Upper lobe of left lung (tissue), 6 donors: ENCODE measurements around the gene KIF26B. TPM values are rescaled to one million over a fixed set of nuclear protein-coding genes. Genes with fewer than 3 reads are reported as not detected.
"Not testable (repeated sequence)": the region's sequence is repeated elsewhere in the genome, so short reads cannot be mapped to it uniquely, and the experiment has no call there.

Experiments
- ATAC-seq, 2 donors: fragments of 200-7000 bp; cut with Tn5 transposase; one replicate each; pipeline ENCODE4 v1.9.1; 2022; ENCODE audit warnings: mild to moderate bottlenecking in 2 of 2, moderate library complexity in 2 of 2; ENCODE audit not compliant: low FRiP score in 2 of 2
- DNase-seq, 2 donors: peaks; one replicate each; pipeline ENCODE4 v3.0.0-alpha.2; 2019 to 2020
- H3K27ac ChIP-seq, 4 donors: fragments of 200-600 bp; sonication (generic); one replicate each; pipeline ENCODE4 v1.5.1; 2016 to 2019
- H3K27me3 ChIP-seq, 4 donors: fragments of 200-600 bp; sonication (generic); one replicate each; pipeline ENCODE4 v1.5.1; 2017 to 2019
- H3K36me3 ChIP-seq, 4 donors: fragments of 200-600 bp; sonication (generic); one replicate each; pipeline ENCODE4 v1.5.1; 2016 to 2019
- H3K4me1 ChIP-seq, 4 donors: fragments of 200-600 bp; sonication (generic); one replicate each; pipeline ENCODE4 v1.5.1; 2018 to 2019
- H3K4me3 ChIP-seq, 4 donors: fragments of 200-600 bp; sonication (generic); one replicate each; pipeline ENCODE4 v1.5.1; 2017 to 2019; ENCODE audit warnings: mild to moderate bottlenecking in 2 of 4, moderate library complexity in 1 of 4
- H3K9me3 ChIP-seq, 4 donors: fragments of 200-600 bp; sonication (generic); one replicate each; pipeline ENCODE4 v1.5.1; 2018 to 2019
- EP300 ChIP-seq, 4 donors: sonication (generic); formaldehyde crosslinking; IDR thresholded peaks; one replicate each; pipeline ENCODE4 v1.5.1; 2017; ENCODE audit warnings: antibody characterized with exemption in 4 of 4, control low read depth in 2 of 4
- POLR2A ChIP-seq, 4 donors: fragments of 450-650 bp; IDR thresholded peaks; one replicate each; pipeline ENCODE4 v1.5.1; 2016 to 2017; ENCODE audit warnings: antibody characterized with exemption in 4 of 4, mild to moderate bottlenecking in 2 of 4
- POLR2AphosphoS5 ChIP-seq, 2 donors: sonication (generic); formaldehyde crosslinking; IDR thresholded peaks; one replicate each; pipeline ENCODE4 v1.5.1; 2017; ENCODE audit warnings: antibody characterized with exemption in 2 of 2
- WGBS, 2 donors: methylation state at CpG; one replicate each; pipeline ENCODE4 v1.1.5; 2017 to 2018; 5-methylcytosine and 5-hydroxymethylcytosine counted together
- total RNA-seq, 6 donors: library from RNA; depleted of rRNA in 4 of 6; stranded (reverse); fragments of >200 nt in 4 of 6; gene quantifications; one replicate each; pipeline versions ENCODE4 v1.1.0 to v1.2.1, GENCODE V29; 2016 to 2021
- TF ChIP-seq, protein P1 (sequence below), 6 experiments: fragments of 450-650 bp in 4 of 6; fragments of 200-600 bp in 2 of 6; sonication (generic) in 2 of 6; IDR thresholded peaks; one replicate each; pipeline ENCODE4 v1.5.1; 2016 to 2019; ENCODE audit warnings: antibody characterized with exemption in 6 of 6
- donor health status: DM: no; HTN: no; CAD: no; lungs with moderate emphysema.
- donor health status: DM: no; HTN: yes; CAD: no; lungs with severe emphysema.

The KIF26B gene
- total RNA-seq, 6 donors from 2014 or later = 1.2 to 4.3 (median 2.1) TPM

DNA sequence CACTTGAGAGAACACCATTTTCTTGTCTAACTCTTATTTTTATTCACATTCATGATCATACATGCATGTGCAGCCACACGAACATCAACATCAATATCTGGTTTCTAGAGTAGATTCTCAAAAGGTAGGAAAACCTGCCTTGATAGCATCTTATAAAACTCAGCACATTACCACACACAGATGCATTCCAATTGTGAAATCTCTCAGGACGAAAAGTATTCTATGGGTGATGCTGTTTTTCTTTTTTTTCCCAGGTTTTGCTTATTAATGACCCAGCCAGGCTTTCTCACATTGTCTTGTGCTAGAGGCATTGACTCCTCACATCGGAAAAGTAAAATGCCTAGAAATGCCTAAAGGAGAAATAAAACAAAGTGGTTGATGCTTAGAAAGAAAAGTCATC lies 562.8 kb downstream of the KIF26B start:
- no peaks in the 10 kb centered on the region for H3K36me3 ChIP-seq
- TF ChIP-seq, protein P1, sequence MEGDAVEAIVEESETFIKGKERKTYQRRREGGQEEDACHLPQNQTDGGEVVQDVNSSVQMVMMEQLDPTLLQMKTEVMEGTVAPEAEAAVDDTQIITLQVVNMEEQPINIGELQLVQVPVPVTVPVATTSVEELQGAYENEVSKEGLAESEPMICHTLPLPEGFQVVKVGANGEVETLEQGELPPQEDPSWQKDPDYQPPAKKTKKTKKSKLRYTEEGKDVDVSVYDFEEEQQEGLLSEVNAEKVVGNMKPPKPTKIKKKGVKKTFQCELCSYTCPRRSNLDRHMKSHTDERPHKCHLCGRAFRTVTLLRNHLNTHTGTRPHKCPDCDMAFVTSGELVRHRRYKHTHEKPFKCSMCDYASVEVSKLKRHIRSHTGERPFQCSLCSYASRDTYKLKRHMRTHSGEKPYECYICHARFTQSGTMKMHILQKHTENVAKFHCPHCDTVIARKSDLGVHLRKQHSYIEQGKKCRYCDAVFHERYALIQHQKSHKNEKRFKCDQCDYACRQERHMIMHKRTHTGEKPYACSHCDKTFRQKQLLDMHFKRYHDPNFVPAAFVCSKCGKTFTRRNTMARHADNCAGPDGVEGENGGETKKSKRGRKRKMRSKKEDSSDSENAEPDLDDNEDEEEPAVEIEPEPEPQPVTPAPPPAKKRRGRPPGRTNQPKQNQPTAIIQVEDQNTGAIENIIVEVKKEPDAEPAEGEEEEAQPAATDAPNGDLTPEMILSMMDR (IDR thresholded peaks at IDR 0.05) = no peak
- TF ChIP-seq POLR2A (IDR thresholded peaks at IDR 0.05) = no peak
- TF ChIP-seq POLR2AphosphoS5 (IDR thresholded peaks at IDR 0.05) = no peak
- no peak for TF ChIP-seq EP300 (IDR thresholded peaks at IDR 0.05)
- no peaks in the 10 kb centered on the region for H3K9me3 ChIP-seq
- no peak for ATAC-seq
- DNase-seq = no peak
- H3K4me3 ChIP-seq = no peak overlapping the region
- H3K27me3 ChIP-seq = no peaks in the 10 kb centered on the region
- H3K4me1 ChIP-seq = no peaks in the 10 kb centered on the region
- 94 to 96% methylated on average over 3 of the region's 3 CpGs for WGBS, 2 donors
- H3K27ac ChIP-seq = no peak overlapping the region

DNA sequence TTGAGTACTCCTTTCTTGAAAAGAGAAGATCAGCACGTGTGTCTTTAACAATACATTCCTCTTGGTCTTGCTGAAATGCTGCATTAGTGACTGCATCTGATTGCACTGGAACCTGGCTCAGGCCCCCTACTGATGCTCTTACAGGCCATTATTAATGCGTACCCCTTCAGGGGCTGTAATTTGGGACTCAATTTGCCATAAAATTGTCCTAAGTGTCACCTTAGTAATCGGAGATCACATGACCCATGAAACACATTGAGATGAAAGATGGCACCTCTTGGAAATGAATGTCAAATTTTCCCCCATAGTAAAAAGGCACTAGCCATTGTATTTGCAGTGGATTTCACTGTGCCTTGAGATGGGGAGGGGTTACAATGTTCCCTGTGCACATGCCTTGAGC lies 563.3 kb downstream of the KIF26B start:
- Histone ChIP-seq H3K4me3 (no peak overlapping the region), H3K27ac (no peak overlapping the region), H3K36me3 (no peaks in the 10 kb centered on the region), H3K27me3 (no peaks in the 10 kb centered on the region), H3K9me3 (no peaks in the 10 kb centered on the region), H3K4me1 (no peaks in the 10 kb centered on the region)
- TF ChIP-seq POLR2A (IDR thresholded peaks at IDR 0.05) = no peak
- no peak for TF ChIP-seq EP300 (IDR thresholded peaks at IDR 0.05)
- no peak for TF ChIP-seq POLR2AphosphoS5 (IDR thresholded peaks at IDR 0.05)
- TF ChIP-seq, protein P1 (IDR thresholded peaks at IDR 0.05) = no peak
- DNase-seq (no peak), ATAC-seq (no peak)
- 82 to 88% methylated on average over 3 of the region's 3 CpGs for WGBS, 2 donors

DNA sequence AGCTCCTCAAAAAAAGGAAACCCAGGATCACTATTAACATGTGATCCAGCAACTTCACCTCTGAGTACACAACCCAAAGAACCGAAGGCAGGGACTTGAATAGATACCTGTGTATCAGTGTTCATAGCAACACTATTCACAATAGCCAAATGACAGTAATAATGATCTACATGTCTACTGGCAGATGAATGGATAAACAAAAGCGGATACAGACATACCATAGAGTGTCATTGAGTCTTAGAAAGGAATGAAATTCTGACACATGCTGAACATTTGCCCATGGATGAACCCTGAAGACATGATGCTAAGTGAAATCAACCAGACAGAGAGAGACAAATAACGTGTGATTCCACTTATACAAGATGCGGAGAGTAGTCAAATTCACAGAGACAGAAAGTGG lies 564.2 kb downstream of the KIF26B start:
- Histone ChIP-seq H3K4me1 (no peaks in the 10 kb centered on the region), H3K9me3 (no peaks in the 10 kb centered on the region), H3K27ac (no peak overlapping the region), H3K4me3 (no peak overlapping the region), H3K36me3 (no peaks in the 10 kb centered on the region), H3K27me3 (no peaks in the 10 kb centered on the region)
- DNase-seq = no peak
- no peak for ATAC-seq
- WGBS, 2 donors = 94 to 95% methylated on average over 4 of the region's 4 CpGs
- no peak for TF ChIP-seq POLR2A (IDR thresholded peaks at IDR 0.05)
- TF ChIP-seq, protein P1 (IDR thresholded peaks at IDR 0.05) = no peak
- TF ChIP-seq POLR2AphosphoS5 (IDR thresholded peaks at IDR 0.05) = no peak
- TF ChIP-seq EP300 (IDR thresholded peaks at IDR 0.05) = no peak

DNA sequence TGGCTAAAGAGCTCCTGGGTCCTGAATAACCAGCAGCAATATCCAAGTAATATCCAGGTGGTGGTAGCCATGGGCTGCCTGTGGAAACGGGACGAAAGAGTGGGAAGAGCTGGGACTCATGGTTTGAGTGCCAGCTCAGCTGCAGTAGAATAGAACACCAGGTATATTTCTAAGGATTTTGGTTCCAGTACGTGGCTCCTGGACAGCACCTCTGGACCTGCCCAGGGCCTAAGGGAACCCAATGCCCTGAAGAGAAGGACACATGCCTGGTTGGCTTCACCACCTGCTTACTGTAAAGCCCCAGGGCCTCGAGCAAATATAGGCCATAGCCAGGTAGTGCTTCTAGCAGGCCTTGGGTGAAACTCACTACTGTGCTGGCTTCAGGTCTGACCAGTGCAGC lies 566.7 kb downstream of the KIF26B start:
- 75 to 100% methylated on average over 2 to 4 of the region's 4 CpGs for WGBS, 2 donors
- no peak for DNase-seq
- no peak overlapping the region for H3K27ac ChIP-seq
- TF ChIP-seq, protein P1 (IDR thresholded peaks at IDR 0.05) = no peak
- TF ChIP-seq EP300 (IDR thresholded peaks at IDR 0.05) (no peak), POLR2AphosphoS5 (IDR thresholded peaks at IDR 0.05) (no peak), POLR2A (IDR thresholded peaks at IDR 0.05) (no peak)
- H3K4me1 ChIP-seq = no peaks in the 10 kb centered on the region
- no peak overlapping the region for H3K4me3 ChIP-seq
- no peaks in the 10 kb centered on the region for H3K36me3 ChIP-seq
- H3K27me3 ChIP-seq = no peaks in the 10 kb centered on the region
- H3K9me3 ChIP-seq = no peaks in the 10 kb centered on the region
- ATAC-seq = peak in 1 of 2 donors; percentile 41

DNA sequence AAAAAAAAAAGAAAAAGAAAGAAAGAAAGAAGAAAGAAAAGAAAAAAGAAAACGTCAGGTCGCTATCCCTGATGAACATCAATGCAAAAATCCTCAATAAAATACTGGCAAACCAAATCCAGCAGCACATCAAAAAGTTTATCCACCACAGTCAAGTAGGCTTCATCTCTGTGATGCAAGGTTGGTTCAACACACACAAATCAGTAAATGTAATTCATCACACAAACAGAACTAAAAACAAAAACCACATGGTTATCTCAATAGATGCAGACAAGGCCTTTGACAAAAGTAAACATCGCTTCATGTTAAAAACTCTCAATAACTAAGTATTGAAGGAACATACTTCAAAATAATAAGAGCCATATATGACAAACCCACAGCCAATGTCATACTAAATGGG lies 573.2 kb downstream of the KIF26B start:
- not testable (repeated sequence) for H3K4me3 ChIP-seq, H3K27ac ChIP-seq, DNase-seq, H3K27me3 ChIP-seq, H3K36me3 ChIP-seq, H3K4me1 ChIP-seq, ATAC-seq
- H3K9me3 ChIP-seq = peaks cover 0 to 15% (median 6%) of the 10 kb centered on the region in 4 donors
- 96 to 100% methylated on average over 3 of the region's 3 CpGs for WGBS, 2 donors
